RWPE1 (cell line): ENCODE results near the gene NUAK2.
A peak's percentile ranks its signal among the peaks of the same experiment; 100 is the strongest.

Source experiments
- CTCF ChIA-PET: fragments of 350-600 bp; sonication (Branson Sonifier 250); formaldehyde crosslinking; extraction: SDS; loops from one replicate; lab custom pipeline; 2021; lab: Yijun Ruan, JAX
- POLR2A ChIA-PET: fragments of 400-600 bp; formaldehyde crosslinking; extraction: SDS; loops from one replicate; lab custom pipeline; 2020; ENCODE audit warnings: antibody characterized with exemption; ENCODE audit not compliant: low non-redundant PET; lab: Yijun Ruan, JAX
- DNase-seq: peaks from one replicate; pipeline ENCODE4 v3.0.0; 2012; ENCODE audit warnings: low spot score
- H3K27ac ChIP-seq: fragments of 450-650 bp; 2 replicates; pipeline ENCODE4 v1.5.1; 2017
- TF ChIP-seq, protein P1 (sequence below): fragments of 450-650 bp; conservative IDR thresholded peaks from 2 replicates; pipeline ENCODE4 v1.5.1; 2017; ENCODE audit warnings: low read depth, mild to moderate bottlenecking

Gene NUAK2

DNA sequence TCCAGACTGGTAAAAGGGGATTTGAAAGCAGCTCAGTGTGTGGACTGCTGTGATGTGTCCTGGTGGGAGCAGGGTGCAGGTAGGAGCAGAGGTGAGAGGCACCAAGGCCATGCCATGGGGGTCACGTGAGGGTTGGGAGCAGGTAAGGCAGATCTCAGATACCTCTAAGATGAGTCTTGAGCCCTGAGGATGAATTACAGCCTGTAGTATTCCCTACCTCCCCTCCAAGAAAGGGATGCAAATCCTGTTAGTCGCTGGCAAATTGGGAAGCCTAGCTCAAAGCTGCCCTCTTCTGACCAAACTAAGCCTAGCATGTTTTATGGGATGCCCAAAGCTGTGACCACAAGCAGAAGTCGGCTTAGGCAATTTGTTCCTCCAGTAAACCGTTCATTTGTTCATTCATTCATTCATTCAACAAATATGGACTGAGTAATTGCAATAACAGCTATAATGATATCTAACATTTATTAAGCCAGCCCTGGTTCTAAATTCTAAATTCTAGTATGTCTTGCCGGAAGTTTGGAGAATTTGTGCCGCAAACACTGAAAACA lies 3.9 kb upstream of the NUAK2 start:
- TF ChIP-seq, protein P1, sequence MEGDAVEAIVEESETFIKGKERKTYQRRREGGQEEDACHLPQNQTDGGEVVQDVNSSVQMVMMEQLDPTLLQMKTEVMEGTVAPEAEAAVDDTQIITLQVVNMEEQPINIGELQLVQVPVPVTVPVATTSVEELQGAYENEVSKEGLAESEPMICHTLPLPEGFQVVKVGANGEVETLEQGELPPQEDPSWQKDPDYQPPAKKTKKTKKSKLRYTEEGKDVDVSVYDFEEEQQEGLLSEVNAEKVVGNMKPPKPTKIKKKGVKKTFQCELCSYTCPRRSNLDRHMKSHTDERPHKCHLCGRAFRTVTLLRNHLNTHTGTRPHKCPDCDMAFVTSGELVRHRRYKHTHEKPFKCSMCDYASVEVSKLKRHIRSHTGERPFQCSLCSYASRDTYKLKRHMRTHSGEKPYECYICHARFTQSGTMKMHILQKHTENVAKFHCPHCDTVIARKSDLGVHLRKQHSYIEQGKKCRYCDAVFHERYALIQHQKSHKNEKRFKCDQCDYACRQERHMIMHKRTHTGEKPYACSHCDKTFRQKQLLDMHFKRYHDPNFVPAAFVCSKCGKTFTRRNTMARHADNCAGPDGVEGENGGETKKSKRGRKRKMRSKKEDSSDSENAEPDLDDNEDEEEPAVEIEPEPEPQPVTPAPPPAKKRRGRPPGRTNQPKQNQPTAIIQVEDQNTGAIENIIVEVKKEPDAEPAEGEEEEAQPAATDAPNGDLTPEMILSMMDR = peak; percentile 69
- ChIA-PET POLR2A (interaction anchor here (0.7 to 1.4 kb wide), 2 partner anchors 52 kb away, joined by 3 to 4 read pairs; no protein-coding TSS in a partner anchor), CTCF (interaction anchor here (0.5 to 17.7 kb wide), 36 partner anchors 8 to 582 kb away, joined by 3 to 622 read pairs (median 4); no protein-coding TSS in a partner anchor)
- peak; percentile 85 for DNase-seq
- H3K27ac ChIP-seq = peak overlapping the region; percentile 16; the same call in 1 of the 2 replicates

DNA sequence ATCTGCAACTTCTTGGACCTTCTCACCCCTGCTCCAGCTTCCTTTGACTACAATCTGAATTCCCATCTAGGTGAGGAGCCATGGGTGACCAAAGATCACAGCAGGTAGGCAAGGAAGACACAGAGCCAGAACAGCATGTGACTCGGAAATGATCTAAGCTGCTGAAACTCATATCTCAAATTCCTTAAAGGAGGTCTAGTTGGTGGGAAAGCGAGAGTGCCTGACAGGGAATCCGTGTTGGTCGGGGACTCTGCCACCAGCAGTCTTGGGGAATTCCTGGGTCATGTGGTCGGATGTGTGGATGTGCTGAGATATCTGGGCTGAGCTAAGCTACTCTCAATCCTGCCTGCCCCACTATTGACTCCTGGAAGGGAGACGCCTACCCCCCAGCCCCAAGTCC lies 3.2 kb upstream of the NUAK2 start:
- CTCF ChIA-PET = interaction anchor here (0.5 to 17.7 kb wide), 28 partner anchors 8 to 582 kb away, joined by 3 to 622 read pairs (median 4); no protein-coding TSS in a partner anchor
- DNase-seq = no peak
- POLR2A ChIA-PET = interaction anchor here (1.4 kb wide), 1 partner anchor 51 kb away, joined by 4 read pairs; no protein-coding TSS in a partner anchor
- TF ChIP-seq, protein P1 = no peak
- H3K27ac ChIP-seq = peak overlapping the region; percentile 16; the same call in 1 of the 2 replicates

DNA sequence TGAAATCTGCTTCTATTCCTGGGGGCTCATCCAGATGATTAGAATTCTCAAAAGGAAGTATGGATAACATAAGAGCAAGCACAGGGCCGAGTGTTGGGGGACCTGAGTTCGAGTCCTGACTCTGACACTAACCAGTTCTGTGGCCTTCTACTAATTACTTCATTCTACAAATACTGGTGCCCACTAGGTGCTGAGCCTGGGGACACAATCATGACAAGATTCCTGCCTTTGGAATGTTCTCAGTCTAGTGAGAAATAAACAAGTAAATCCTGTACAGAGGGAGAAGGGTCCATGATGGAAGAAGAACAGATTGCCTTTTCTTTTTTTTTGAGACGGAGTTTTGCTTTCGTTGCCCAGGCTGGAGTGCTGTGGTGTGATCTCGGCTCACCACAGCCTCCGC lies 2.2 kb upstream of the NUAK2 start:
- POLR2A ChIA-PET = interaction anchor here (1.4 kb wide), 1 partner anchor 50 kb away, joined by 4 read pairs; no protein-coding TSS in a partner anchor
- CTCF ChIA-PET = interaction anchor here (3.1 to 17.7 kb wide), 2 partner anchors 12 to 50 kb away, joined by 32 to 622 read pairs; no protein-coding TSS in a partner anchor
- TF ChIP-seq, protein P1 = no peak
- no peak for DNase-seq
- no peak overlapping the region for H3K27ac ChIP-seq

DNA sequence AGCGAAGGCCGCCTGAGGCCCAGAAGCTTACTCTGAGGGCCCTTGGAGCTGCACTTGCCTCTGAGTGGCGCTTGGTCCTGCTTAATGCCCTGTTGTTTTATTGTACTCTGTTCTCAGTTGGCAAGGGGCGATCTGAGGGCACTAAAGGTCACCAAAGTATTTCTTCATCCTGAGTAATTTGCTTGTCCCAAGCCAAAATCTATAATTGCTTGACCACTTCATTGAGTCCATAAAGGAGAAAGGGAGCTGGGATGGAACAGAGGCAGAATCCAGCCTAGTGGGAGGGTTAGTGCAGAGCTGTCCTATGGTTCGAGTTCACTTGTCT lies 376 bp upstream of the NUAK2 start:
- H3K27ac ChIP-seq = peak overlapping the region; percentile 98
- TF ChIP-seq, protein P1 = no peak
- DNase-seq = no peak
- POLR2A ChIA-PET = interaction anchor here (5.3 kb wide), 1 partner anchor 45 kb away, joined by 26 read pairs; no protein-coding TSS in a partner anchor
- CTCF ChIA-PET = interaction anchor here (0.7 to 17.7 kb wide), 9 partner anchors 8 to 203 kb away, joined by 3 to 622 read pairs (median 4); no protein-coding TSS in a partner anchor

DNA sequence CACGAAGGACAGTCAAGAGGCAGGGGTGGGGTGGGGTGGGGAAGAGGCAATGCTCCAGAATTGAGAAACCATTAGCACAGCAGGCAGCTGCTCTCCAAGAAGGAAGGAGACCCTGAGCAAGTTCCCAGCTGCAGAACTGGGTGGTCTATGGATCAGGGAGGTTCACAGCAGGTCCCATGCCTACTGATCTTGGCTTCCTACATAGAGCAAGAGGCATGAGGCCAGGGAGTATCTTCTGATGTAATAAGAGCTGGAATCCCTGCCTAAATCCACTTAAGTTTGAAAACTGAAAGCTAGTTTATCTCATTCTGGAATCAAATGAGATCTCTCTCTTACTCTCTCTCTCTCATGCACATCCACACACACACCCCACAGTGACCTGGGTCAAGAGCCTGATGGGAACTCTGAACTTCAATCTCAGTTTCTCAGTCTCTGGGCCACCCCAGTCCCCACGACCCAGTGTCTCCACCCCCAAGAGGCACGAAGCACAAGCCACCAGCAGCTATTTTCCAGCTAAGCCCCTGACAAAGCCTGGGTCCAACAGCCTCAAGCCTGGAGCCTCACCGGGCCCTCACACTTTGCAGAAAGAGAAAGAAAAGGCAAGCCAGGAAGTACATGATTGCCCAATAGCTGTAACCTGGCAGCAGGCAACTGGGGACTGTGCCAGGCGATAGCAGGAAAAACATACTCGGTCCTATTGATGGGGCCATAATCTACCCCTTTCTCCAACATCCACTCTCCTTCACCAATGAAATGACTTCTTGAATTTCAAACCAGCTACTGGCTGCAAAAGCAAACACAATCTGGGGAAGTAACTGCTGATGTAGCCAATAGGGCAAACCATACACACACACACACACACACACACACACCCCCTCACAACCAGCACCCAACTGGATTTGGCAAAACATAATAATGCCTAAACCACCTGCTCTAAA lies 2.2 kb downstream of the NUAK2 start:
- TF ChIP-seq, protein P1 = no peak
- ChIA-PET CTCF (interaction anchor here (0.6 to 17.7 kb wide), 7 partner anchors 17 to 774 kb away, joined by 3 to 622 read pairs (median 4); no protein-coding TSS in a partner anchor), POLR2A (interaction anchor here (0.6 to 5.3 kb wide), 4 partner anchors 18 to 43 kb away, joined by 3 to 26 read pairs (median 3); no protein-coding TSS in a partner anchor)
- DNase-seq = peak; percentile 91
- peak overlapping the region; percentile 98 for H3K27ac ChIP-seq
